GM12864 (cell line): ENCODE measurements around the gene GBP2.

ENCODE experiments used
- DNase-seq: peaks from one replicate; pipeline ENCODE4 v3.0.0-alpha.2; 2011; ENCODE audit warnings: low read depth
- H3K4me3 ChIP-seq: 2 replicates; pipeline ENCODE4 v1.5.1; 2011; ENCODE audit warnings: mild to moderate bottlenecking, low read depth, low read length, control low read depth
- TF ChIP-seq, protein P1 (sequence below): IDR thresholded peaks from 2 replicates; pipeline ENCODE4 v1.5.1; 2011; ENCODE audit warnings: low read depth, mild to moderate bottlenecking, moderate library complexity, low read length, control low read depth, inconsistent platforms; ENCODE audit errors: missing control alignments

GBP2 gene

DNA sequence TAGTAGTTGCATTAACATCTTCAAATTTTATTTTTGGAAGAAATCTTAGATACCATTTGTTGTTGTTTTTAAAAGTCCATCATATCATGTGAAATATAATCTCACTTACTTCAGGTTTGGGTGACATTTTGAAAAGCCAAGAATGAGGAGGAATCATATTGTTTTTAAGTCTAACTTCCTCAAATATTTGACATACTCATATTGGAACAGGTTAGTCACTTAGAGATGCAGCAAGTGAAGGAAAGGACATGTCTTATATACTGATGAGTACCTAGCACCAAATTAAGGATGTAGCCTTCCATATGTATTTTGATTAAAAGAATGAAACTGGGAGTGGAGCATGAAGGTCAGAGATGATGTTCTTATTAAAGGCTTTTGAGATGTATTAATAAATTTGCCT, 23.9 kb downstream of the GBP2 start:
- no peak overlapping the region for H3K4me3 ChIP-seq
- TF ChIP-seq, protein P1, sequence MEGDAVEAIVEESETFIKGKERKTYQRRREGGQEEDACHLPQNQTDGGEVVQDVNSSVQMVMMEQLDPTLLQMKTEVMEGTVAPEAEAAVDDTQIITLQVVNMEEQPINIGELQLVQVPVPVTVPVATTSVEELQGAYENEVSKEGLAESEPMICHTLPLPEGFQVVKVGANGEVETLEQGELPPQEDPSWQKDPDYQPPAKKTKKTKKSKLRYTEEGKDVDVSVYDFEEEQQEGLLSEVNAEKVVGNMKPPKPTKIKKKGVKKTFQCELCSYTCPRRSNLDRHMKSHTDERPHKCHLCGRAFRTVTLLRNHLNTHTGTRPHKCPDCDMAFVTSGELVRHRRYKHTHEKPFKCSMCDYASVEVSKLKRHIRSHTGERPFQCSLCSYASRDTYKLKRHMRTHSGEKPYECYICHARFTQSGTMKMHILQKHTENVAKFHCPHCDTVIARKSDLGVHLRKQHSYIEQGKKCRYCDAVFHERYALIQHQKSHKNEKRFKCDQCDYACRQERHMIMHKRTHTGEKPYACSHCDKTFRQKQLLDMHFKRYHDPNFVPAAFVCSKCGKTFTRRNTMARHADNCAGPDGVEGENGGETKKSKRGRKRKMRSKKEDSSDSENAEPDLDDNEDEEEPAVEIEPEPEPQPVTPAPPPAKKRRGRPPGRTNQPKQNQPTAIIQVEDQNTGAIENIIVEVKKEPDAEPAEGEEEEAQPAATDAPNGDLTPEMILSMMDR = no peak
- DNase-seq = no peak

DNA sequence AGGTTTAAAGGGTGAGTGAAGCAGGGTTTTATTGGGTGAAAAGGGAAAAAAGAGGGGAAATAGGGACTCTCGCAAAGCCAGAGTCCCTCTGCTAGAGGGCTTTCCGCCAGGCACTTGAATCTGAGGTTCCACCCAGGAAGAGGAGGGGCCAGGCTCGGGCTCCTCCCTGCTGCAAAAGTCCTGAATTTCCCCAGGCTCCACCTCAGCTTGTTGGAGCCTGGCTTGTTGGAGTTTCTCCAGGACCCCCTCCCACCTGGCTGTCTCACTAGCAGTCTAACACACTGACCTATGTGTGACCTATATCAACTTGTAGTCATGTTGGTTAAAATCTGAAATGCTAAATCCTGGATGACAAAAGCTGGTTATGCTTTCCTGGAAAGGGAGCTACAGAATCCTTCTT, 25.5 kb downstream of the GBP2 start:
- TF ChIP-seq, protein P1 = no peak
- no peak for DNase-seq

DNA sequence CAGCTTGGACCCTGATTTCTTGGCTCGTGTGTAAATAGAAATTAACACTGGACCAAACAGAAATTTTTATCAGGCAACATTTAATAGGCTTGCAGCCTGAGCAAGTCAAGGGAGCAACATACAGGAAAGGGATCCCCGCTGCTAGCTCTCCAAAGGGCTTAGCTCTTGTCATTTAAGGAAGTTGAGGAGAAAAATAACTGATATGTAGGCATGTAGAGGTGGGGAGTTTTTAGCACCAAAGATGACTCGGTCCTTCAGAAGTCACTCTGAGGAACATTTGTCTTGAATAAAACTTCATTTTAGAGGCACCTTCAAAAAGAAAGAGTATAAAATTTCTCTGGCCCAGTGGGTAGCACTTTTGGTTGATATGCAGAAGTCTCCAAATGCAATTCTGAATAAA, 27.1 kb downstream of the GBP2 start:
- DNase-seq = no peak
- no peak overlapping the region for H3K4me3 ChIP-seq
- TF ChIP-seq, protein P1 = no peak

More for the DNA sequence above, 25.5 kb downstream of the GBP2 start:
- no peak overlapping the region for H3K4me3 ChIP-seq

DNA sequence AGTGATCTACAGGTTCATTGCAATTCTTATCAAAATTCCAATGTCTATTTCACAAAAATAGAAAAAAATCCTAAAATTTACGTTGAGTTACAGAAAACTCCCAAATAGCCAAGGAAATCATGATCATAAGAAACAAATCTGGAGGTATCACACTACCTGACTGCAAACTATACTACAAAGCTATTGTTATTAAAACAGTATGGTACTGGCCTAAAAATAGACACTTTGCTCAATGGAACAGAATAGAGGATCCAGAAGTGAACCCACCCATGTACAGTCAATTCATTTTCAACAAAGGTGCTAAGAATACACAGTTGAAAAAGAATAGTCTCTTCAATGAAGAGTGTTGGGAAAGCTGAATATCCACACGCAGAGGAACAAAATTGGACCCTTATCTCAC, 30.2 kb downstream of the GBP2 start:
- H3K4me3 ChIP-seq = no peak overlapping the region
- TF ChIP-seq, protein P1 = no peak
- DNase-seq = no peak

DNA sequence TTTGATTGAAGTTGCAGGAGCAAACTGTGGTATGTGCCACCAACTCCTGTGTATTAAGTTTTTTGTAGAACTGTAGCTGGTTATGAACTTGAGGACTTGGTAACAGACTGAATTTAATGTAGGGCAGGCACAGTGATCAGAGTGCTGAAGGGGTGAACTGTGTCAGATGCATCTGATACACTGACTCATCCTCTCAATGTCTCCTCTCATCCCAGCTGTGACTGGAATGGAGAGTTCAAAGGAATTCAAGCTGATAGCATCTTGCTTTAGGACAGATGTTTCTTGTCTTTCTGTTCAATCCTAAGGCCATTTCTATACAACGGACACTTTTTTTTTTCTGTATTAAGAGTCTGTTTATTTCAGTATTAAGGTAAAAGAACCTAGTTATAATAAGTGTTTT, 36.0 kb downstream of the GBP2 start:
- no peak overlapping the region for H3K4me3 ChIP-seq
- DNase-seq = no peak
- TF ChIP-seq, protein P1 = no peak

DNA sequence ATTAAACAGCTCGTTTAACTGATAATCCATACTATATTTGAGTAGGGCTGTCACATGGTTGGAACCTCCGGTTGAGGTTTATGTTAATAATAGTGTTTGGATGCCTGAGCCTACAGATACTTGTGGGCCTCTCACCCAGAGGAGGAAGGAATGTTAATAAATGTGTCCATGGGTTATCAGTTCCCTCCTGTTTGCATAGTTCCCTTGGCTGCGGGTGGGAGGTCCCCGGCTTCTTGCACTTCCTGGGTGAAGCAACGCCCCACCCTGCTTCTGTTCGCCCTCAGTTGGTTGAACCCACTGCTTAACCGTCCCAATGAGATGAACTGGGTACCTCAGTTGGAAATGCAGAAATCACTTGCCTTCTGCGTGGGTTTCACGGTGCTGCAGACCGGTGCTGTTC, 37.3 kb downstream of the GBP2 start:
- TF ChIP-seq, protein P1 = no peak
- H3K4me3 ChIP-seq = no peak overlapping the region
- no peak for DNase-seq

DNA sequence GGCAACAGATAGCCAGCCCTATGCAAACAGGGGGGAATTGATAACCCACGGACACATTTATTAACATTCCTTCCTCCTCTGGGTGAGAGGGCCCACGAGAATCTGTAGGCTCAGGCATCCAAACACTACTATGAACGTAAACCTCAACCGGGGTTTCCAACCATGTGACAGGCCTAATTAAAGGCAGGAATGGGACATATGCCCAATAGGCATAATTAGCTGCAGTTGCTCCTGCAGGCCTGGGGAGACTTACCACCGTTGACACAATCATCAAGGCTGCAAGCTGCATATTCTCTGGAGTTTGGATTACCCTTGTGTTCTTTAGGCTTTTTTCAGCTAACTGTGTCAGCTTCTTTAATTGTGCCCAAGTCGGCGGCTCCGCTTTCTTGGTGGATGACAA, 38.7 kb downstream of the GBP2 start:
- H3K4me3 ChIP-seq = no peak overlapping the region
- TF ChIP-seq, protein P1 = no peak
- DNase-seq = no peak
